Measurements from ENCODE around the gene CPD.
"Not testable (repeated sequence)": the region's sequence is repeated elsewhere in the genome, so short reads cannot be mapped to it uniquely, and the experiment has no call there.

DNA sequence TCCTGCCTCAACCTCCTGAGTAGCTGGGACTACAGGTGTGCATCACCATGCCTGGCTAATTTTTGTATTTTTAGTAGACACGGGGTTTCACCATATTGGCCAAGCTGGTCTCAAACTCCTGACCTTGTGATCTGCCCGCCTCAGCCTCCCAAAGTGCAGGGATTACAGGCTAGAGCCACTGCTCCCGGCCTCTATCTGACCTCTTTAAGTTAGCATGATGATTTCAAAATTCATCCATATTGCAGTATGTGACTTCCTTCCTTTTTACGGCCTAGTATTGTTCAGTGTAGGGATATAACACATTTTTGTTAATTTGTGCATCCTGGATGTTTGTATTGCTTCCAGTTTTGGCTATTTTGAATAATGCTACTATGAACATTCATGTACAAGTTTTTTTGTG, 27.5 kb upstream of the CPD start:
- TF ChIP-seq TAF1 (IDR thresholded peaks at IDR 0.05; ENCODE audit: borderline replicate concordance, low read depth, low read length); POLR2A (IDR thresholded peaks at IDR 0.05; ENCODE audit: low read depth, low read length); POLR2AphosphoS5 (IDR thresholded peaks at IDR 0.05; ENCODE audit: low read depth, low read length): not testable (repeated sequence)
